ENCODE results near the gene INSIG2. TPM values are rescaled to one million over a fixed set of nuclear protein-coding genes. Genes with fewer than 3 reads are reported as not detected.
"Not testable (repeated sequence)": the region's sequence is repeated elsewhere in the genome, so short reads cannot be mapped to it uniquely, and the experiment has no call there.

The INSIG2 gene
- total and polyA plus RNA-seq, 2 of the 8 experiments (the other 6 are each of a cell fraction or from before 2014, with no cell fraction given): 7.0 to 11.2 TPM

DNA sequence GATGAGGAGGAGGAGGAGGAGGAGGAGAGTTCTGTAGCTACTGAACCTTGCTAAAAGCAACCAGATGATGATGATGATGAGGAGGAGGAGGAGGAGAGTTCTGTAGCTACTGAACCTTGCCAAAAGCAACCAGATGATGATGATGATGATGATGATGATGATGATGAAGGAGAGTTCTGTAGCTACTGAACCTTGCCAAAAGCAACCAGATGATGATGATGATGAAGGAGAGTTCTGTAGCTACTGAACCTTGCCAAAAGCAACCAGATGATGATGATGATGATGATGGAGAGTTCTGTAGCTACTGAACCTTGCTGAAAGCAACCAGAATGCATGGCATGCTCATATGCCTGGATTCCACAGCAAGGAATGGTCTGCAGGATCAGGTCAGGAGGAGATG, 5.8 kb downstream of the INSIG2 start:
- H3K79me1 ChIP-seq (ENCODE audit: low read depth, low read length); H2AFZ ChIP-seq (ENCODE audit: low read length); H4K8ac ChIP-seq (ENCODE audit: extremely low read depth, insufficient read depth, low read length); H2AK5ac ChIP-seq (ENCODE audit: low read depth, low read length); H3K9me3 ChIP-seq (ENCODE audit: insufficient read depth in 2 of 2, low read depth in 1 of 2, low read length in 1 of 2); H4K20me1 ChIP-seq (replicated peaks in 1 of 2; ENCODE audit: control insufficient read depth in 1 of 2, insufficient read depth in 2 of 2, low read length in 2 of 2); H3K9ac ChIP-seq (replicated peaks in 1 of 4; ENCODE audit: extremely low read depth in 1 of 4, low read depth in 3 of 4, low read length in 3 of 4); H3K23me2 ChIP-seq (ENCODE audit: low read depth, low read length); FAIRE-seq; H3K18ac ChIP-seq (ENCODE audit: extremely low read depth, low read length); H2BK12ac ChIP-seq (ENCODE audit: low read depth, low read length); DNase-seq (ENCODE audit: low read depth in 1 of 2, low spot score in 2 of 2); H3K27me3 ChIP-seq (replicated peaks in 1 of 4; ENCODE audit: control insufficient read depth in 3 of 4, extremely low read depth in 1 of 4, insufficient read depth in 3 of 4, low read length in 3 of 4); H3K4ac ChIP-seq (replicated peaks; ENCODE audit: insufficient read length, low read depth, low read length); H3K4me2 ChIP-seq (ENCODE audit: insufficient read depth in 1 of 2, low read depth in 2 of 2, low read length in 2 of 2); H3K56ac ChIP-seq (replicated peaks; ENCODE audit: insufficient read length, low read depth, low read length); H3K4me1 ChIP-seq (replicated peaks in 1 of 4; ENCODE audit: control insufficient read depth in 3 of 4, insufficient read depth in 4 of 4, low read length in 3 of 4); H2BK15ac ChIP-seq (ENCODE audit: low read length); H2BK5ac ChIP-seq (ENCODE audit: low read depth, low read length); H3K27ac ChIP-seq (ENCODE audit: low read depth, low read length); H4K91ac ChIP-seq (replicated peaks; ENCODE audit: insufficient read length, low read length); H3K4me3 ChIP-seq (ENCODE audit: extremely low read depth in 1 of 4, insufficient read depth in 2 of 4, low read depth in 3 of 4, low read length in 4 of 4); H3K14ac ChIP-seq (ENCODE audit: insufficient read length); H3K23ac ChIP-seq (ENCODE audit: insufficient read length); H2BK120ac ChIP-seq (replicated peaks; ENCODE audit: low read depth, low read length); H4K5ac ChIP-seq (ENCODE audit: insufficient read length, low read depth, low read length); H3K36me3 ChIP-seq (ENCODE audit: control insufficient read depth in 2 of 4, insufficient read depth in 4 of 4, low read length in 3 of 4); H2BK20ac ChIP-seq (ENCODE audit: low read length): not testable (repeated sequence)
- ChIA-PET CTCF (ENCODE audit: partially characterized antibody) (interaction anchor here (0.7 kb wide), 2 partner anchors 15 to 1496 kb away, joined by 3 read pairs; no protein-coding TSS in a partner anchor), POLR2A (ENCODE audit: partially characterized antibody) (interaction anchor here (1.3 kb wide), 1 partner anchor 9 kb away, joined by 6 read pairs; no protein-coding TSS in a partner anchor)
- peaks cover 2 to 67% of the 10 kb centered on the region in 2 experiments; a peak in 2 of 4 replicates for H3K79me2 ChIP-seq (ENCODE audit: control insufficient read depth in 1 of 2, insufficient read depth in 2 of 2, low read length in 2 of 2)
